Spleen (tissue), 11 donors: ENCODE data around the gene CNTROB. TPM values are rescaled to one million over a fixed set of nuclear protein-coding genes. Genes with fewer than 3 reads are reported as not detected.

Experiments used
- DNase-seq: peaks from one replicate; pipeline ENCODE4 v3.0.0-alpha.2; 2020
- H3K27ac ChIP-seq, 8 donors: fragments of 200-600 bp; sonication (generic) in 7 of 8; 1 replicate in 4 of 8; 2 replicates in 4 of 8; pipeline versions ENCODE4 v1.5.0 to v1.8.0; 2016 to 2021; ENCODE audit warnings: inconsistent platforms in 4 of 8, mild to moderate bottlenecking in 4 of 8, moderate library complexity in 1 of 8
- H3K27me3 ChIP-seq, 7 donors: fragments of 200-600 bp; sonication (generic) in 6 of 7; replicated peaks in 1 of 7; 1 replicate in 4 of 7; 2 replicates in 3 of 7; pipeline versions ENCODE4 v1.5.0 to v1.8.0; 2016 to 2021; ENCODE audit warnings: inconsistent platforms in 3 of 7, mild to moderate bottlenecking in 1 of 7
- H3K36me3 ChIP-seq, 6 donors: fragments of 200-600 bp; sonication (generic) in 5 of 6; 1 replicate in 4 of 6; 2 replicates in 2 of 6; pipeline versions ENCODE4 v1.5.0 to v1.8.0; 2016 to 2021; ENCODE audit warnings: inconsistent platforms in 2 of 6
- H3K4me1 ChIP-seq, 6 donors: fragments of 200-600 bp; sonication (generic) in 5 of 6; 1 replicate in 3 of 6; 2 replicates in 3 of 6; pipeline versions ENCODE4 v1.5.0 to v1.8.0; 2016 to 2021; ENCODE audit warnings: inconsistent platforms in 3 of 6
- H3K4me3 ChIP-seq, 8 donors: fragments of 200-600 bp; sonication (generic) in 7 of 8; 1 replicate in 4 of 8; 2 replicates in 4 of 8; pipeline versions ENCODE4 v1.5.0 to v1.8.0; 2016 to 2021; ENCODE audit warnings: inconsistent platforms in 4 of 8, mild to moderate bottlenecking in 4 of 8, moderate library complexity in 2 of 8
- H3K9me3 ChIP-seq, 8 donors: fragments of 200-600 bp; sonication (generic) in 7 of 8; 1 replicate in 4 of 8; 2 replicates in 4 of 8; pipeline versions ENCODE4 v1.5.0 to v1.8.0; 2016 to 2021; ENCODE audit warnings: inconsistent platforms in 4 of 8
- CTCF ChIP-seq, 11 experiments: fragments of 200-600 bp in 7 of 11; fragments of 450-650 bp in 4 of 11; sonication (generic) in 4 of 11; IDR thresholded peaks in 8 of 11; conservative IDR thresholded peaks in 3 of 11; 1 replicate in 7 of 11; 2 replicates in 4 of 11; pipeline versions ENCODE4 v1.4.0 to v1.8.0; 2016 to 2021; ENCODE audit warnings: antibody characterized with exemption in 11 of 11, inconsistent platforms in 4 of 11, mild to moderate bottlenecking in 1 of 11
- POLR2A ChIP-seq, 3 donors: fragments of 450-650 bp; IDR thresholded peaks; one replicate each; pipeline ENCODE4 v1.5.1; 2017; ENCODE audit warnings: antibody characterized with exemption in 3 of 3, mild to moderate bottlenecking in 1 of 3
- POLR2AphosphoS5 ChIP-seq, 3 donors: sonication (generic); formaldehyde crosslinking; IDR thresholded peaks; one replicate each; pipeline ENCODE4 v1.5.1; 2017; ENCODE audit warnings: antibody characterized with exemption in 3 of 3
- WGBS, 5 donors: extraction: QIAGEN DNeasy Blood & Tissue Kit in 3 of 5; methylation state at CpG; one replicate each; pipeline versions ENCODE4 v1.1.5 to v1.1.7; 2013 to 2018; 5-methylcytosine and 5-hydroxymethylcytosine counted together
- intact Hi-C: fragments of 100-400 bp; cut with DNase I; formaldehyde crosslinking; loops from one replicate; pipeline ENCODE4 v1.15.0; 2023; ENCODE audit warnings: low total_unique reads
- polyA plus RNA-seq, 3 donors: library from polyadenylated mRNA; stranded (reverse); fragments of 200-250 nt; gene quantifications; one replicate each; pipeline ENCODE4 v1.2.1, GENCODE V29; 2013
- total RNA-seq, 7 donors: library from RNA; depleted of rRNA in 3 of 7; stranded (reverse); fragments of >200 nt in 3 of 7; fragmentation: NEBNext Ultra II Directional in 4 of 7; extraction: Animal tissue kit (Norgen Biotek cat#: 25700) in 4 of 7; gene quantifications; one replicate each; pipeline versions ENCODE4 v1.1.0 to v1.2.1, GENCODE V29; 2016 to 2021
- donor health status: healthy with polysubstance abuse.
- donor health status: DM: no; HTN: no; CAD: no; lungs with moderate emphysema.
- donor health status: DM: no; HTN: no; CAD: no.
- donor health status: Bipolar disorder and iron deficiency.
- donor health status: healthy.
- donor health status: DM: no; HTN: no; CAD: no.
- donor health status: DM: yes; HTN: yes; CAD: no.

Gene CNTROB
- total and polyA plus RNA-seq, 10 donors = 19.6 to 27.1 (median 24.7) TPM

DNA sequence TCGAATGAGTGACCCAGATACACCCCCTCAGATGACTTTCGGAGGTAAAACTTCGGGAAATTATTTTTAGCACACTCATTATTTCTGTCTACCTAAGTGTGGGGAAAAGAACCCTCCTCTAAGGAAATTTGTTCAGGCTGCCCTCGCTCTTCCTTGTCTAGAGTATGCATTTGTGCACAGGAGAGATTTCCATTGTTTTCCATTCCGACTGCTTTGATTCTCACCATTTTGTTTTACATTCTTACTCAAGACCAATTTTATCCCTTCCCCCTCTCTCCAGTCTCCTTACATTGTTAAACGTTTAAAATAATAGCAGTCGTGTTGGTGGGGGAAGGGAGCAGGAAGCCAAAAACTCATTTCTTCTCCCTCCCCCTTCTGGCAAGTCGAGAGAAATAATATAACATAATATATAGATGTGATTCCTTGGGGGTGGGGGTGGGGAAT is 44.9 kb upstream of the CNTROB start:
- H3K36me3 ChIP-seq = peaks cover 0 to 31% (median 20%) of the 10 kb centered on the region in 6 donors
- H3K9me3 ChIP-seq = no peaks in the 10 kb centered on the region
- H3K4me1 ChIP-seq = peaks cover 31 to 80% (median 66%) of the 10 kb centered on the region in 6 donors
- no peak for DNase-seq
- intact Hi-C loops = no loop called here
- H3K27me3 ChIP-seq = no peaks in the 10 kb centered on the region
- peak overlapping the region; percentile 81 to 97 (median 94) for H3K27ac ChIP-seq
- H3K4me3 ChIP-seq = peak overlapping the region; percentile 65 to 93 (median 78)
- TF ChIP-seq CTCF (IDR thresholded peaks at IDR 0.05 in 8 of 11, conservative IDR thresholded peaks at IDR 0.05 in 3 of 11) (peak in 1 of 11 experiments; percentile 30), POLR2AphosphoS5 (IDR thresholded peaks at IDR 0.05) (no peak)
- WGBS, 5 donors = 2 to 3% (median 2%) methylated on average over 8 of the region's 8 CpGs

- intact Hi-C loops = no loop called here
- Histone ChIP-seq H3K9me3 (no peaks in the 10 kb centered on the region), H3K27me3 (no peaks in the 10 kb centered on the region), H3K36me3 (peaks cover 0 to 35% (median 23%) of the 10 kb centered on the region in 6 donors), H3K4me1 (peaks cover 31 to 74% (median 63%) of the 10 kb centered on the region in 6 donors), H3K27ac (peak overlapping the region; percentile 81 to 97 (median 94)), H3K4me3 (peak overlapping the region; percentile 47 to 93 (median 78))
- 0 to 1% (median 0%) methylated on average over 29 to 35 of the region's 35 CpGs for WGBS, 5 donors
- TF ChIP-seq CTCF (IDR thresholded peaks at IDR 0.05 in 8 of 11, conservative IDR thresholded peaks at IDR 0.05 in 3 of 11) (peak in 3 of 11 experiments; percentile 19 to 27 (median 25)), POLR2AphosphoS5 (IDR thresholded peaks at IDR 0.05) (peak in 2 of 3 donors; percentile 86 to 87), POLR2A (IDR thresholded peaks at IDR 0.05) (peak in 1 of 3 donors; percentile 38)
- peak; percentile 94 for DNase-seq
Measured at GRCh38 chr17:7887482-7888183, 44.4 kb upstream of the CNTROB start.

GRCh38 chr17:7888184-7888920 is 43.7 kb upstream of the CNTROB start, which contains the start of gene CHD3:
Gene CHD3 (plus strand): TSS chr17:7888789. CDS start chr17:7889001, 212 bp downstream.
- Histone ChIP-seq H3K9me3 (no peaks in the 10 kb centered on the region), H3K27ac (peak within 1 kb of the TSS; percentile 81 to 97 (median 94)), H3K27me3 (no peaks in the 10 kb centered on the region), H3K36me3 (peaks cover 0 to 39% (median 29%) of the 10 kb centered on the region in 6 donors), H3K4me3 (peak within 1 kb of the TSS; percentile 47 to 93 (median 78)), H3K4me1 (peaks cover 31 to 67% (median 56%) of the 10 kb centered on the region in 6 donors)
- 34 to 47% (median 38%) methylated on average over 15 to 18 of the region's 18 CpGs for WGBS, 5 donors
- intact Hi-C loops = no loop called here
- TF ChIP-seq POLR2AphosphoS5 (IDR thresholded peaks at IDR 0.05) (peak in 1 of 3 donors; percentile 80), POLR2A (IDR thresholded peaks at IDR 0.05) (peak in 1 of 3 donors; percentile 18), CTCF (IDR thresholded peaks at IDR 0.05 in 8 of 11, conservative IDR thresholded peaks at IDR 0.05 in 3 of 11) (no peak)
- DNase-seq = no peak
